ENCODE measurements around the gene KLHL14.
"Not testable (repeated sequence)": the region's sequence is repeated elsewhere in the genome, so short reads cannot be mapped to it uniquely, and the experiment has no call there.

KLHL14 gene

DNA sequence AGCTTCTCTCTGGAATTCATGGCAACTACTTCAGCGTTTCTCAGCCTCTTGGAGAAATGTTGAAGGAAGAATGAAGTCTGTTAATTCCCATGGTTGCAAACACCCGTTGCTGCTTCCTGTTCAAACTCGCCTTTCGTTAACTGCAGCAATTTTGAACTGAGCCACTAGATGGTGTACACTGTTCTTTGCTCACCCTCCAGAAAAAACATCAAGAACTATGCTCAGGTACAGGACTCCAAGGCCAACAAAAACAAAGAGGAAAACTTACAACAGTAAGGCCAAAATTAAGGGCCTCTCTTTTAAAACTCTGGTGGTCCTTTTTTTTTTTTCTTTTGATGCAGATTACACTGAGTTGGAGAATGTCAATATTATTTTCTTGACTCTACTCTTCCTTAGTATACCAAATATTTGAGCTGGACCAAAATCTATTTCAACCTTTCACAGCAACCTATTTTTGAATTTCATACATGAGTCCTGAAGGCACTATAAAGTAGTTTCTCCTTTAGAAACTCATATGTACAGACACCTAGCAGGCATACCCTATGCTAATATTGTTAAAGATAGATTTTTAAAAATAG, 58.2 kb downstream of the KLHL14 start:
- no peak for DNase-seq (ENCODE audit: low spot score)

DNA sequence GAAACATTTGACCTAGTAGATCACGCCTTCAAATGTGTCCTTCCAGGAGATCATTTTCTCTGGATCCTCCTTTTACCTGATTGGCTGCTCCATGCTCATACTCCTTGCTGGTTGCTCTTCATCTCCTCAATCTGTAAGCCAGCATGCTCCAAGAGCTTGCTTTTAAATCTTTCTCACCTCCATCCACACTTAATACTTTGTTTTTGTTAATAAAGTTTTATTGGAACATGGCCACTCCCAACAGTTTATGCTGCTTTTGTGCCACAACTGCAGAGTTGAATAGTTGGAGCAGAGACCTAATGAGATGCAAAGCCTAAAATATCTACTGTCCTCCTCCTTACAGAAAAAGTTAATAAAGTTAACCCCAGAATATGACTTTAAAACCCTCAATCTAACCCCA, 60.0 kb downstream of the KLHL14 start:
- no peak for DNase-seq (ENCODE audit: low spot score)

DNA sequence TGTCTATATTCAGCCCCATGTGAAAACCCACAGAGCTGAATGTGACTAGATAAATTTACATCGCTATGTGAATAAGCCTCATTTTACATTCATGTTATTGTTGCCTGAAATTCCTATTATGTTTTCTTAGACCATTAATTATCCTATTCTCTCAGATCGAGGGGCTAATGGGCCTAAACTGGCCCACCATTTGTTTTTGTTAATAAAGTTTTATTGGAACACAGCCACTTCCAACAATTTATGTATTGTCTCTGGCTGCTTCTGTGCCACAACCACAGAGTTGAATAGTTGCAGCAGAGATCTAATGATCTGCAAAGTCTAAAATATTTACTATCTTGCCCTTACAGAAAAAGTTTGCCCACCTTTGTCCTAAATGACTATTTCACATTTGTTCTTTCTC, 61.0 kb downstream of the KLHL14 start:
- DNase-seq (ENCODE audit: low spot score) = no peak

DNA sequence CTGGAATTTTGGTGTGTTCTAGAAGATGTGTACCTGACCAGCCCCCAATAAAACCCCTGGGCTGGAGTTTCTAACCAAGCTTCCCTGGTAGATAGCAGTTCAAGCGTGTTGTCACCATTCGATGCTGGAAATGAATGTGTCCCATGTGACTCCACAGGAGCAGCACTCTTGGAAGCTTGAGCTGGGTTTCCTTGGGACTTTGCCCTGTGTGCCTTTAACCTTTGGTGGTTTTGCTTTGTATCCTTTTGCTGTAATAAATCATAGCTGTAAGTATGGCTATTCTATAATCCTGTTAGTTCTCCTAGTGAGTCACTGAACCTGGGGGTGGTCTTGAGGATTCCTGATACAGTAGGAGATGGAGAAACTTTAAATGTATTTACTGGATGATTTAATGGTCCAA, 65.2 kb downstream of the KLHL14 start:
- DNase-seq (ENCODE audit: low spot score) = no peak

DNA sequence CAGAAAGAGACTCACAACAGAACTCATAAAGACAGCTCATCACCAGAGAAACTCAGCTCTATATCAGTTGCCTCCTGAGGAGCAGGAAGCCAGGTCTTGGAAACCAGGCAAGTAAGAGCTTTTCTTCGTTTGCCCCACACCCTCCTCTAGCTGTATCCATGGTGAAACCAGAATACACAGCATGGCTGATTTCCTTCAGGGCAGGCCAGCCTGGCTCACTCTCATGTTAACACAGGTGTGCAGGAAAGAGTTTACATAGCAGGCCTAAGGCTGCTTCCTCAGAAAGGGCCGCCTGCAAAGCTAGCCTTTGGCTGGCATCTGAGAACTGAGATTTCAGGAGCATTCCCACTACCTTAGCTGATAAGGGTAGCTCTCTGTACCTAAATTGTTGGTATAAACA, 65.7 kb downstream of the KLHL14 start:
- DNase-seq (ENCODE audit: low spot score) = no peak

DNA sequence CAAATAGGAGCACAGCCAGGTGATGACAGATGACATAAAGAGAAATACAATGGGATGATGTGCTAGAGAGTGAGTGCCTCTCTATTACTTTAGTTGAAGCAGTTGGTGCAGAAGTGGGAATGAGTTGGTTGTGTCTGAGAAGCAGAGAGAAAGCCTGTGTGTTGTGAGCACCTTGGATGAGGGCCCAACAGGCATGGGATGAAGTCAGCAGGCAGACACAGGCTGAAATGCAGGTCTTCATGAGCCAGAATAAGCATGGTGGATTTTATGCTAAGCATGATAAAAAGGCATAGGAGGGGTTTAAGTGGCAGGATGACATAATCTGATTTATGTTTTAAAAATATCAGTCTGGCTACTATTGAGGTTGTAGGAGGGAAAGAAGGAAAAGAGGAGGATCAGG, 71.5 kb downstream of the KLHL14 start:
- no peak for DNase-seq (ENCODE audit: low spot score)

DNA sequence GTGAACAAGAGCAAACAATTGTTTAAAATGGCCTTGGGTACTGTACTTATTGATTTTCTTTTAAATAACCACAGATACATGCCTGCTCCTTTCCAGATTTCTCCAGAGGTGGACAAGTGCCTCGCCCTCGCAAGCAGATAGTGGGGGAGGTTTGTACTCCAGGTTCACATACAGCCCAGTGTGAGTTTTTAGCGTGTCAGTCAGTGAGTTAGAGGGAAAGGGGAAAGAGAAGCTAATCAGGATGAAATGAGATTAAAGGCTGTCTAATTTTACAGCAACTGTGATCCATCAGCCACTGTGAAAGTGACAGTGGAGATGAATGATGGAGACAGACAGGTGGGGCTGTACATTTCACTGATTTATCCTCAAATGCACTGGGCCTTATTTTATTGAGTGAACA, 74.7 kb downstream of the KLHL14 start:
- no peak for DNase-seq (ENCODE audit: low spot score)

DNA sequence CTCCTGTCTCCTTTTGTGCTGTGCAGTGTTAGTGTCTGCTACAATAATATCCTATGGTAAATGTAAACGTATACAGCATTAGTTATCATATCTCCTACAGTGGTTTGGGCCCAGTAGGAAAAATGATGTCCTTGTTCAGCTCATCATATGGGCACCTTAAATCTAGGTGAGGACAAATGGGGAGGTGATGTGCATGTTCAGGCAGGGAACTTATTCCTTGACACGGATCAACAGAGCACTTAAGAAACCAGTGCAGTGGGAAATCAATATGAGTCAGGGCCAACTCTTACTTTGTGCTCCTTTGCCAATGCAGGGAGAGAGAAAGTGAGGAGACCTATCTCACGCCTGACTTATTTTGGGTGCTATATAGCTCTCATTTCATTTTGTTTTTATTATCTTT, 76.4 kb downstream of the KLHL14 start:
- no peak for DNase-seq (ENCODE audit: low spot score)

DNA sequence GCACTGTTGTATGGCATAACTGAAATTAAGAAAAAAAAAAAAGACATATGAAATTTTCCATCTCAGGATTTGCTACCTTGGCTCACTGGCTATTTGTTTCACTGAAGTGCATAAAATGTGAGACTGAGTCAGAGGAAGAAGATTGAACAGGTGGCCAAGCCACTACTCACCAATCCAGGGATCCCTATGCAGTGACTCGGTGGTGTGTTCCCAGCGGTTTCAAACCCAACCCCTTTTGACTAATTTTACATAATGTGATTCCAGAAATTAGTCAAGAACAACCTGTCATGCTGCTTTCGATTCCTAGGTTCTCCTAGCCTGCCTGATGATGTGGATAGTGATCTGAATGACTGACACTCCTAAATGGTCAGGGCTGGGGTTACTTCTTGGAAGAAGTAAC, 77.3 kb downstream of the KLHL14 start:
- DNase-seq (ENCODE audit: low spot score) = no peak

DNA sequence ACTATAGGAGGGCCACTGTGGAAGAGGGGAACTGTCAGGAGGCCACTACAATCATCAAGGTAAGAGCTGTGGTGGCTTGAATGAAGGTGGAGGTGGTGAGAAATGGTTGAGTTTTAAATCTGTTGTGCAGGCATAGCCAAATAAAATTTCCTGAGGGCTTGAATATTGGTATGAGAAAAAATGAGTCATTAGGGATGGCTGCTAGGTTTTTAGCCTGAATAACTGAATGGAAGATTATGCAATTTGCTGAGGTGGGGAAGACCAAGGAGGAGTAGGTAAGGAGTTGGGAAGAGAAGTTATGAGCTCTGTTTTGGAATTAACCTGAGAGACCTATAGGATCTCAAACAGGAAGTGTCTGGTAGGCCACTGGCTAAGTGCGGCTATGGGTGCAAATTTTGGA, 84.0 kb downstream of the KLHL14 start:
- no peak for DNase-seq (ENCODE audit: low spot score)

DNA sequence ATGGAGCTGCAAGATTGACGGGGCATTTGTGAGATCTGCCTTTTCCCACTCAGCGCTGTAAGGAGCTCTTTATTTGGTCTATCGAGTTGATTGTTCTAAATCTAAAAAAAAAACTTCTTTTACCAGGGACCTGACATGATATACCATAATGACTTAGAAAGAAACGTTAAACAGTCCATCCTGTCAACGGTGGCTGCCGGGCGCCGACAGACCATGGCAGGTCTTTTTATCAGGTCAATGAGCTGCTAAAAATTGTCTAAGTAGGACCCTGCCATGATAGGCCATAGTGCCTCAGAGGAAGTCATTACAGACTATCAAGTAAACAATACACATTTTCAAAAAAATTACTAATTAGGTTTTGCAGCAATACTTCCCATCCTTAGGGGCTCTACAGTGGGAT, 87.9 kb downstream of the KLHL14 start:
- DNase-seq (ENCODE audit: low spot score) = no peak

DNA sequence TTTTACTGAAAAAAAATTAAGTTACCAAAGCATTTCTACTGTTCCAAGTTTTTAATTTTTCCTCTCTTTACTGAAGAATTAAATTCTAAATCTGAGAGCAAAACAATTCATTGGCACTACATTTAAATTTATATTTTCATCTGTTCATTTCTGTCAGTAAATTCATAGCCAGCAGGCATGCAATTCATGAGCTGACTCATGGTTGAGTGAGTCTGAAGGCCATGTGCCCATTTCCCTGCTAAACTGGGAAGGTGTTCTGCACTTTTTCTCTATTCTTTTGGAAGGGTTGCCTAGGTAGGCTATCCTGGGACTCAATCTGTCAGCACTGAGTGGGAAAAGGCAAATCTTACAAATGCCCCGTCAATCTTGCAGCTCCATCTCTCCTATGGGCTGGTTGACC, 88.7 kb downstream of the KLHL14 start:
- DNase-seq (ENCODE audit: low spot score) = no peak

DNA sequence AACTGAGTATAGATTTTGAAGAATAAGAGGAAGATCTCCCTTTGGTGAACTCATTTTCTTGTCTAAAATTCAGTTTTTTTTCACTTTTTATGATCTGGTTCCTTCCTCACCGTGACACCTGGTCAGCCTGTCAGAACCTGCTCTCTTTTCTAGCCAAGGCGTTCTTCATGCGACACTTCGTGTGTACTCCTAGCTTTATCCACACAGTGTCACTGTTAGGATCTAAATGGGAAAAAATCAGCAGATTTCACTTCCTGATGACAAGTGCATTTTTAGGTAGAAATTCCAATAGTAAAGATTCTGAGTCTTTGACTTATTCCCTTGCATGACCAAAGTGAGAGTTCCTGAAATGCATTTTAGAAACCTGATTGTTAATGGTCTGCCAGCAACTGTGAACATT, 89.8 kb downstream of the KLHL14 start:
- DNase-seq (ENCODE audit: low spot score) = no peak

DNA sequence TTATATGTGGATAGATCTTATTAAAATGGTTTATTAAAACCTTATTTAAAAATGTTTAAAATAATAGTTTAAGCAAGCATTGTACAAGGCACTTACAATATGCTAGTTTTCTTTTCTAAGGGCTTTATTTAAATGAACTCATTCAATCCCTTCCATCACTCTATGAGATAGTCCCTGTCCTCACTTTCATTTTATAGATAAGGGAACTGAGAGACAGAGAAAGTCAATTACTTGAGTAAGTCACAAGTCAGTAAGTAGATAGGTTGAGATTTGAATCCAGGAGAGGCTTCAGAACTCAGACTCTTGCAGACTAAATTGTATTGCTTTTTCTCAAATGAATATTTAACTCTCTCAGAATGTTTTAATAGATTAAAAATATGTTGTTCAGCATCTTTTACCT, 95.2 kb downstream of the KLHL14 start:
- no peak for DNase-seq (ENCODE audit: low spot score)

DNA sequence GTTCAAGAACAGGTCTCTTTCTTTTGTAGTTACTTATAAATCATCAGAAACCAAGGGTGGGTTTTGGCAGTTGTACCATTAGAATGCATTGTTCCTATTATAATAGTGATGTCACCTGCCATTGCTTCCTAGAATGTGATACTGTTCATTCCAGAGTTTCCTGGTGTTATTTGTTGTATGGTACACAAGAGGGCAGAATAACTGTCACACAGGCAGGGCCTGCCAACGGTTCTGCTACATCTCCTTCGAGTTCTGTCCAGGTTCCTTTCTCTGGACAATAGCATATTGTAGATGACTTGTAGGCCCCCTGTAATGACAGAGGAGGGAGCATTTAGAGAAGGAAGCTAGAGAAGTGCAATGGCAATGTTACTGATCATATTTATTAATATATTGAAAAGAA, 98.3 kb downstream of the KLHL14 start:
- DNase-seq (ENCODE audit: low spot score) = no peak

DNA sequence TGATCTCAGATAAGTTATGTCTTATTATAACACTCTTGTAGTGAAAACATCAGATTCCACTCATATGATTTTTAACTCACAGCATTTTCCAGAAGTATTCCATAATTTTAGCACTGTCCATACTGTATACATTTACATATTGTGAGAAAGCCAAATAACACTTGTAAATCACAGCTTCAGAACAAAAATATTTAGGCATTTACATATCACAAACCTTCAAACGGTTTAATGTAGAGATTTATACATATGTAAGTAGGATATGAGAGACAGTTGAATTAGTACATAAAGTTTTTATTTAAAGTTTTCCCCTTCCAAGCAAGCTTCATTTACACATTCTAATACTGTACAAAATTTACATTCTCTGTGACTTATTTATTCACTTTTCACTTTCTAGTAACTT, 100.4 kb downstream of the KLHL14 start:
- DNase-seq (ENCODE audit: low spot score) = no peak

DNA sequence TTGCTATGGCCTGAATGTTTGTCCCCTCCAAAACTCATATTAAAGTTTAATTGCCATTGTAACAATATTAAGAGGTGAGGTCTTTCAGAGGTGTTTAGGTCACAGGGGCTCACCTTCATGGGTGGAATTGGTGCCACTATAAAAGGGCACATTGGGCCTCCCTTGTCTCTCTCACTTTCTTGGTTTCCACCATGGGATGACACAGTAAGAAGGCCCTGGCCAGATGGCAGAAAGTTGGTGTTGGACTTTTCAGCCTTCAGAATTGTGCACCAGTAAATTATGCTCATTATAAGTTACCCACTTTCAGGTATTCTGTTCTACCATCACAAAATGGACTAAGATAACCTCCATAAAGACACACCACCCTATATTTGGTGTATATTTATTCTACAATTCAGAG, 102.1 kb downstream of the KLHL14 start:
- DNase-seq (ENCODE audit: low spot score) = no peak

DNA sequence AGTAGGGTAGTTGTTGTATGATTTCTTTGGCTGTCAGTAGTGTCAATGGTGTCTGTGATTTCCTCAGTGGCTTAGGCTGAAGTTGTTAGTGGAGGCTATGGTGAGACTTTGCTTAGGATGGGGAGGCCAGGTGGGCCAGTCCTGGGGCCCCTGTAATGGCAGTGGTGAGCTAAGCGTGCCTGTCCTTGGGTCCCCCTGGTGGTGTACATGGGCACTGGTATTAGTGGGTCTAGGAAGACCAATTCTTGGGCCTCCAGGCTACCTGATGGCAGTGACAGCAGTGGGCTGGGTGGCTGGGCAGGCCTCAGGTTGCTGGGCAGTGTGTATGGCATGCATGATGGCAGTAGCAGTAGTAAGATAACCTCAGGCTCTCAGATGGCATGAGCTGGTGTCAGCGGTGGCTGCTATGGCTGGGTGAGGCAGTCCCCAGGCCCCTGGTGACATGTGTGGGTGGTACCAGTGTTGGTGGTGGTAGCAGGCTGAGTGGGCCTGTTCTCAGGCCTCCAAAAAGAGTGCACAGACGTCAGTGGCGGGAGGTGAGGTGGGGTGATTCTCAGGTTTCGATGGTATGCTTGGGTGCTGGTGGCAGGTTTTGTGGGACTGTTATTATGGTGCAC, 103.2 kb downstream of the KLHL14 start:
- no peak for DNase-seq (ENCODE audit: low spot score)

DNA sequence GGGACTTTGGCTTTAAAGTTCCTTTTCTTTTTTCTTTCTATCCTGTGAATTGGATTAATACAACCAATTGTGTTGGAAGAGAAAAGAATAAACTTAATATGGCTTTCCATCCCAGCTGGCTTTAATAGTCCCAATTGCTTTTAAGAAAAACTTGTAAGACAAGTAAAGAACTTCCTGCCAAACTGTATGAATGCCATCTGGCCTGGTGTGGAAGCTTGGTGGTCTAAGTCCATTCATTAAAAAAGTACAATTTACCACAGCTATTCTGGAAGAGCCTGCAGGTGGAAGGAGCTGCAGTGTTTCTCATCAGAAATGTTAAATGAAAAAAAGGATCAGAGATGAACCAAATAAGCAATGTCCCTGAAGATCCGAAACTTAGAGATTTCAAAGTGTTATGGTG, 103.9 kb downstream of the KLHL14 start:
- DNase-seq (ENCODE audit: low spot score) = no peak

DNA sequence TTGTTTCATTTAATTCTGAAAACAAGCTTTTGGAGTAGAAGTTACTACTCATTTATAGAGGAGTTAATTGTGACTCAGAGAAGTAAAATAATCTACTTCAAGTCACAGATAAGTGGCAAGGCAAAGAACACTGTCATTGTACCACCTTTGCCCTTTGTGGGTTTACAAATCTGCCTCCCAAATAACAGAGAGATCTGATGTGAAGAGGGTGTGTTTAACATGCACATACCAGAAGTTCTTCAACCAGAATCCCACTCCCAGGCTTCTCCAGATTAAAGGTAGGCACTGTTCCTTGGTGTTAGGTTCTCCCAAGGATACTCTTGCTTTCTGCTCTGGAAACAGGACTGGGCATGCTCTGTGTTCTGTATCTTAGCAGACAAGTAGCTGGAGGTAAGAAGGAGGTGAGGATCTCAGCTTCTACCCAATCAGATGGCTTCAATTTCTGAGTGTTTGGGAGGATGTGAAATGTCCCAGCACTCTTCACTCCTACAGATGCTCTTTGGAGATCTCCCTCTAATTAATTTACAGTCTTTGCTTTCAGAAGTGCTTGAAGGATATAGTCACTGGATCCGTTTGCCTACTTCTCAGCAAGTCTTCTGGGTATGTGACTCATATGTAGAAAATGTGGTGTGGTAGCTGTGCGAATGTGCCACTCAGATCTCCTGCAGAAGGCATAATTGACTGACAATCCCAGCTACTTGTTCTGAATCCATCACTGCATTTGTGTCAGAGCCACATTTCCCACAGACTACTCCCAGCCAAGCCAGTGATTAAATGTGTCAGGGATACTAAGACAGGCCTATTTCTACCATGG, 111.1 kb downstream of the KLHL14 start:
- no peak for DNase-seq (ENCODE audit: low spot score)

DNA sequence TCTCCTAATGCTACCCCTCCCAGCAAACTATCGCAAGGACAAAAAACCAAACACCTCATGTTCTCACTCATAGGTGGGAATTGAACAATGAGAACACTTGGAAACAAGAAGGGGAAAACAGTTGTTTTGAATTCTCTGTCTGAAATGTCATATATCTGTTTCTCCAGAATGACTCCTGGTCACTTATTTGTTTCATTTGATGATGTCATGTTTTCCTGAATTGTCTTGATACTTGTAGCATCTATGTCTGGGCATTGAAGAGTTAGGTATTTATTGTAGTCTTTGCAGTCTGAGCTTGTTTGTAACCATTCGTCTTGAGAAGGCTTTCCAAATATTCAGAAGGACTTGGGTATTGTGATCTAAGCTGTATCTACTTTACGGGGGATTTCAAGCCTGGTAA, 118.3 kb downstream of the KLHL14 start:
- not testable (repeated sequence) for DNase-seq (ENCODE audit: low spot score)

DNA sequence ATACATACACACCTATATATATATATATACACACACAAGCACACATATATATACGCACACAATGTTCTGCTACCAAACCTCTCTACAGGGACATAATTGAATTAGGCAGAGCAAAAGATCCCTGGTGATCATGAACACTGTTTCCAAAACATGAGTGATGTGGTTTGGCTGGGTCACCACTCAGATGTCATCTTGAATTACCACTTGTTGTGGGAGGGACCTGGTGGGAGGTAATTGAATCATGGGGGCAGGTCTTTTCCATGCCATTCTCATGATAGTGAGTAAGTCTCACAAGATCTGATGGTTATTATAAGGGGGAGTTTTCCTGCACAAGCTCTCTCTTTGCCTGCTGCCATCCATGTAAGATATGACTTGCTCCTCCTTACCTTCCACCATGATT, 135.2 kb downstream of the KLHL14 start:
- not testable (repeated sequence) for DNase-seq (ENCODE audit: low spot score)

DNA sequence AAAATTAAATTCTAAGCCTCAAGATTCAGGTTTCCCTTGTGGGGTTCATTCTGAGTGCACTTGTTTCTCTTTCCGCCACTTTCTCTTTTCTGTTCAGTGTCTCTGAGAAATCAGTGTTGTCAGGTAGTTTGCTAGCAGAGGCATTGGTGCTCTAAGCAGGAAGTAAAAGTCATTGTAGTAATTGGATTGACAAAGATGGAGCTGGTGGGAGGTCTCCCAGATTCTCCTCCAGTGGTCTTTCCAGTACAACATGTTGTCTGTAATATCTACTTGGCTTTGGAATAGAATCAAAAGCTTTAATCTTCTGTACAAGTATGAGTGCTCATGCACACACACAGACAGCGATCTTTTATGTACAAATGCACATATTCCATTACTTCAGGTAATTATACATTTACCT, 135.6 kb downstream of the KLHL14 start:
- no peak for DNase-seq (ENCODE audit: low spot score)
